ENCODE measurements around the gene SKOR1.

Gene SKOR1

GRCh38 chr15:67878712-67879206 lies 53.5 kb downstream of the SKOR1 start:
- peak overlapping the region in 1 of 21 experiments; percentile 61 for H3K27ac ChIP-seq
- H3K4me3 ChIP-seq, result no peak overlapping the region

- peak overlapping the region in 3 of 21 experiments; percentile 35 to 79 (median 46) for H3K27ac ChIP-seq
- no peak overlapping the region for H3K4me3 ChIP-seq
Measured at GRCh38 chr15:67879440-67880129, 54.3 kb downstream of the SKOR1 start.

GRCh38 chr15:67880651-67881182 lies 55.4 kb downstream of the SKOR1 start:
- H3K27ac ChIP-seq, result peak overlapping the region in 6 of 21 experiments; percentile 30 to 79 (median 47)
- H3K4me3 ChIP-seq, result no peak overlapping the region

GRCh38 chr15:67882487-67883233 lies 57.4 kb downstream of the SKOR1 start:
- Histone ChIP-seq H3K4me3 (no peak overlapping the region), H3K27ac (peak overlapping the region in 3 of 21 experiments; percentile 3 to 65 (median 4))

GRCh38 chr15:67883234-67883773 lies 58.0 kb downstream of the SKOR1 start:
- Histone ChIP-seq H3K4me3 (no peak overlapping the region), H3K27ac (peak overlapping the region in 4 of 21 experiments; percentile 1 to 81 (median 8))

GRCh38 chr15:67884009-67884408 lies 58.7 kb downstream of the SKOR1 start:
- Histone ChIP-seq H3K27ac (peak overlapping the region in 14 of 21 experiments; percentile 16 to 83 (median 70)), H3K4me3 (peak overlapping the region in 1 of 7 experiments; percentile 39)
